SK-N-SH (cell line): ENCODE measurements around the gene DIS3L2. TPM values are rescaled to one million over a fixed set of nuclear protein-coding genes. Genes with fewer than 3 reads are reported as not detected.
"Not testable (repeated sequence)": the region's sequence is repeated elsewhere in the genome, so short reads cannot be mapped to it uniquely, and the experiment has no call there.

Source experiments
- CTCF ChIA-PET: fragments of 300-600, 350-600 bp; formaldehyde crosslinking; extraction: SDS; loops from one replicate; lab custom pipeline; 2021; lab: Yijun Ruan, JAX
- POLR2A ChIA-PET: fragments of 350-600 bp; sonication (Branson Sonifier 250); formaldehyde crosslinking; extraction: SDS; loops from one replicate; lab custom pipeline; 2020; ENCODE audit warnings: antibody characterized with exemption, inconsistent platforms; lab: Yijun Ruan, JAX
- DNase-seq: peaks from one replicate; pipeline ENCODE4 v3.0.0; 2012
- H2AFZ ChIP-seq: fragments of 200-600 bp; sonication (generic); 2 replicates; pipeline ENCODE4 v1.8.1; 2016; ENCODE audit warnings: antibody characterized with exemption, mild to moderate bottlenecking, low read depth
- H3F3A ChIP-seq: fragments of 200-600 bp; sonication (generic); replicated peaks from 2 replicates; pipeline ENCODE3; 2016; ENCODE audit warnings: antibody characterized with exemption, mild to moderate bottlenecking; ENCODE audit not compliant: insufficient read depth
- H3K27ac ChIP-seq, 2 experiments: fragments of 200-500 bp in 1 of 2; fragments of 200-600 bp in 1 of 2; sonication (Bioruptor generic) in 1 of 2; sonication (generic), shearing (Covaris generic) in 1 of 2; 2 replicates each; pipeline versions ENCODE4 v1.5.1 to v1.6.1; 2014 to 2016; ENCODE audit warnings: low read depth in 2 of 2, inconsistent platforms in 1 of 2, low read length in 1 of 2, mild to moderate bottlenecking in 1 of 2, mixed read lengths in 1 of 2
- H3K27me3 ChIP-seq: fragments of 200-600 bp; sonication (generic), shearing (Covaris generic); 2 replicates; pipeline ENCODE4 v1.6.1; 2016; ENCODE audit warnings: mixed run types; ENCODE audit not compliant: insufficient read depth
- H3K36me3 ChIP-seq, 2 experiments: fragments of 200-500 bp in 1 of 2; fragments of 200-600 bp in 1 of 2; sonication (Bioruptor generic) in 1 of 2; sonication (generic) in 1 of 2; replicated peaks in 1 of 2; 2 replicates each; pipeline versions ENCODE3 to v1.5.1; 2014 to 2016; ENCODE audit warnings: low read length in 1 of 2, mild to moderate bottlenecking in 1 of 2; ENCODE audit not compliant: insufficient read depth in 2 of 2, control insufficient read depth in 1 of 2
- H3K4me1 ChIP-seq, 2 experiments: fragments of 200-500 bp in 1 of 2; fragments of 200-600 bp in 1 of 2; sonication (Bioruptor generic) in 1 of 2; sonication (generic), shearing (Covaris generic) in 1 of 2; 2 replicates each; pipeline versions ENCODE4 v1.5.1 to v1.6.1; 2014 to 2016; ENCODE audit warnings: low read depth in 1 of 2, low read length in 1 of 2, mixed run types in 1 of 2; ENCODE audit not compliant: insufficient read depth in 2 of 2, control insufficient read depth in 1 of 2
- H3K4me2 ChIP-seq: fragments of 200-600 bp; sonication (generic), shearing (Covaris generic); 2 replicates; pipeline ENCODE4 v1.6.1; 2017; ENCODE audit warnings: mixed run types
- H3K4me3 ChIP-seq, 2 experiments: fragments of 200-500 bp in 1 of 2; fragments of 200-600 bp in 1 of 2; sonication (Bioruptor generic) in 1 of 2; sonication (generic), shearing (Covaris generic) in 1 of 2; 2 replicates each; pipeline versions ENCODE4 v1.5.1 to v1.8.1; 2014 to 2016; ENCODE audit warnings: low read depth in 2 of 2, inconsistent platforms in 1 of 2, low read length in 1 of 2, mild to moderate bottlenecking in 1 of 2, mixed read lengths in 1 of 2, moderate library complexity in 1 of 2
- H3K79me2 ChIP-seq: fragments of 200-600 bp; sonication (generic); 2 replicates; pipeline ENCODE4 v1.8.1; 2017; ENCODE audit warnings: mild to moderate bottlenecking; ENCODE audit not compliant: insufficient read depth
- H3K9ac ChIP-seq: fragments of 200-600 bp; sonication (generic); 2 replicates; pipeline ENCODE4 v1.6.1; 2017; ENCODE audit warnings: mixed run types
- H3K9me2 ChIP-seq: fragments of 200-600 bp; sonication (generic); 2 replicates; pipeline ENCODE4 v1.6.1; 2017; ENCODE audit warnings: mixed run types
- H3K9me3 ChIP-seq: fragments of 200-600 bp; sonication (generic); 2 replicates; pipeline ENCODE4 v1.6.1; 2017; ENCODE audit warnings: mixed run types, mild to moderate bottlenecking, moderate library complexity
- H4K20me1 ChIP-seq: fragments of 200-600 bp; sonication (generic); 2 replicates; pipeline ENCODE4 v1.6.1; 2017; ENCODE audit warnings: mild to moderate bottlenecking, mixed run types; ENCODE audit not compliant: insufficient read depth
- ELF1 ChIP-seq: IDR thresholded peaks from 2 replicates; pipeline ENCODE4 v1.4.0; 2012
- EZH2phosphoT487 ChIP-seq: fragments of 200-600 bp; sonication (generic); IDR thresholded peaks from 2 replicates; pipeline ENCODE4 v1.6.1; 2017; ENCODE audit warnings: low read depth, mixed run types, mild to moderate bottlenecking, antibody characterized with exemption, moderate library complexity, borderline replicate concordance
- FOSL2 ChIP-seq: IDR thresholded peaks from 2 replicates; pipeline ENCODE4 v1.4.0; 2012; ENCODE audit warnings: low read depth, mild to moderate bottlenecking, moderate library complexity, borderline replicate concordance
- MEF2A ChIP-seq: IDR thresholded peaks from 2 replicates; pipeline ENCODE4 v1.4.0; 2012; ENCODE audit warnings: low read depth, borderline replicate concordance
- MXI1 ChIP-seq: IDR thresholded peaks from 2 replicates; pipeline ENCODE4 v1.6.1; 2012; ENCODE audit warnings: mild to moderate bottlenecking, low read depth, low read length, improper control_type of control experiment
- TCF12 ChIP-seq: IDR thresholded peaks from 2 replicates; pipeline ENCODE4 v1.4.0; 2012
- TEAD4 ChIP-seq: IDR thresholded peaks from 2 replicates; pipeline ENCODE4 v1.4.0; 2012; ENCODE audit warnings: mild to moderate bottlenecking, borderline replicate concordance; ENCODE audit not compliant: insufficient read depth
- WGBS: methylation state at CpG from one replicate; pipeline ENCODE4 v1.1.6; 2017; ENCODE audit warnings: low lambda C conversion rate; 5-methylcytosine and 5-hydroxymethylcytosine counted together
- polyA plus RNA-seq, 3 experiments: library from polyadenylated mRNA; depleted of rRNA; stranded (reverse); fragments of >200 nt; gene quantifications; 2 replicates each; pipeline ENCODE4 v1.2.3, GENCODE V29; 2012
- TF ChIP-seq, protein P1 (sequence below): IDR thresholded peaks from 2 replicates; pipeline ENCODE4 v1.6.1; 2012; ENCODE audit warnings: mild to moderate bottlenecking, low read depth, low read length, moderate library complexity
- TF ChIP-seq, protein P2 (sequence below): IDR thresholded peaks from 2 replicates; pipeline ENCODE4 v1.4.0; 2012; ENCODE audit warnings: low read depth, borderline replicate concordance
- TF ChIP-seq, protein P3 (sequence below): fragments of 150-350 bp; IDR thresholded peaks from 2 replicates; pipeline ENCODE4 v1.6.1; 2017; ENCODE audit warnings: antibody characterized with exemption, low read length, low read depth, borderline replicate concordance

DIS3L2 gene
- polyA plus RNA-seq, 1 of the 3 experiments (the other 2 are of a cell fraction): 17.9 TPM

DNA sequence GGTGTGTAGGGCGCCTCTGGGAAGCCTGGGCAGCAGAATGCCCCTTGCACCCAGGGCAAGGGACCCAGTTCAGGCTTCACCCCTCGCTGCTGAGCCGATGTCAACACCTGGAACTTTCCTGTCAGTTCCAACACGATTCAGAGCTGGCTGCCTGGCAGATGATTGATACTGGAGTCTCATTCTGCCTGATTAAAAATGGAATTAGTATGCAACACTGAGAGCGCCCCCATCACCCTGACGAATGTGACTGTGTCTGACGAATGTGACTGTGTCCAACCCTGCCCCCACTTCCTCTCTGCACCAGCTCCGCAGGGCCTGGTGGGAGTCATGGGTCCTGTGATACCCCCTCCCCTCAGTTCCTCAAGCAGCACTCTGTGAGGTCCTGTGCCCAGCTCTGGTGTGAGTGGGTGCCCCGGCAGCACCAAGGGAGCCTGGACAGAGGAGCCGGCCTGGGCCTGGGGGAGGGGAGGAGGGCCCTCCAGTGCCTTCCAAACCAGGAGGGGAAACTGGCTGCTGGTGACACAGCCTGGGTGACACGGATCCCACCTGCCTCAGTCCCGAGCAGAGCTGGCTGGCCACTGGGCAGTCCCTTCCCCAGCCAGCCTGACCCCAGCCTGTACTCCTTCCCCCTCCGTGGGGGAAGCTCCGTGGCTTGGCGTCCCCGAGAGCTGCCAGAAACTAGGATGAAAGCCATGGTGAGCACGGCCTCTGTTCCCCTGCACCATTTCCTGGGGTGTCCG lies 375.6 kb downstream of the DIS3L2 start (continued):
- TF ChIP-seq, protein P1, sequence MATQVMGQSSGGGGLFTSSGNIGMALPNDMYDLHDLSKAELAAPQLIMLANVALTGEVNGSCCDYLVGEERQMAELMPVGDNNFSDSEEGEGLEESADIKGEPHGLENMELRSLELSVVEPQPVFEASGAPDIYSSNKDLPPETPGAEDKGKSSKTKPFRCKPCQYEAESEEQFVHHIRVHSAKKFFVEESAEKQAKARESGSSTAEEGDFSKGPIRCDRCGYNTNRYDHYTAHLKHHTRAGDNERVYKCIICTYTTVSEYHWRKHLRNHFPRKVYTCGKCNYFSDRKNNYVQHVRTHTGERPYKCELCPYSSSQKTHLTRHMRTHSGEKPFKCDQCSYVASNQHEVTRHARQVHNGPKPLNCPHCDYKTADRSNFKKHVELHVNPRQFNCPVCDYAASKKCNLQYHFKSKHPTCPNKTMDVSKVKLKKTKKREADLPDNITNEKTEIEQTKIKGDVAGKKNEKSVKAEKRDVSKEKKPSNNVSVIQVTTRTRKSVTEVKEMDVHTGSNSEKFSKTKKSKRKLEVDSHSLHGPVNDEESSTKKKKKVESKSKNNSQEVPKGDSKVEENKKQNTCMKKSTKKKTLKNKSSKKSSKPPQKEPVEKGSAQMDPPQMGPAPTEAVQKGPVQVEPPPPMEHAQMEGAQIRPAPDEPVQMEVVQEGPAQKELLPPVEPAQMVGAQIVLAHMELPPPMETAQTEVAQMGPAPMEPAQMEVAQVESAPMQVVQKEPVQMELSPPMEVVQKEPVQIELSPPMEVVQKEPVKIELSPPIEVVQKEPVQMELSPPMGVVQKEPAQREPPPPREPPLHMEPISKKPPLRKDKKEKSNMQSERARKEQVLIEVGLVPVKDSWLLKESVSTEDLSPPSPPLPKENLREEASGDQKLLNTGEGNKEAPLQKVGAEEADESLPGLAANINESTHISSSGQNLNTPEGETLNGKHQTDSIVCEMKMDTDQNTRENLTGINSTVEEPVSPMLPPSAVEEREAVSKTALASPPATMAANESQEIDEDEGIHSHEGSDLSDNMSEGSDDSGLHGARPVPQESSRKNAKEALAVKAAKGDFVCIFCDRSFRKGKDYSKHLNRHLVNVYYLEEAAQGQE: no peak

DNA sequence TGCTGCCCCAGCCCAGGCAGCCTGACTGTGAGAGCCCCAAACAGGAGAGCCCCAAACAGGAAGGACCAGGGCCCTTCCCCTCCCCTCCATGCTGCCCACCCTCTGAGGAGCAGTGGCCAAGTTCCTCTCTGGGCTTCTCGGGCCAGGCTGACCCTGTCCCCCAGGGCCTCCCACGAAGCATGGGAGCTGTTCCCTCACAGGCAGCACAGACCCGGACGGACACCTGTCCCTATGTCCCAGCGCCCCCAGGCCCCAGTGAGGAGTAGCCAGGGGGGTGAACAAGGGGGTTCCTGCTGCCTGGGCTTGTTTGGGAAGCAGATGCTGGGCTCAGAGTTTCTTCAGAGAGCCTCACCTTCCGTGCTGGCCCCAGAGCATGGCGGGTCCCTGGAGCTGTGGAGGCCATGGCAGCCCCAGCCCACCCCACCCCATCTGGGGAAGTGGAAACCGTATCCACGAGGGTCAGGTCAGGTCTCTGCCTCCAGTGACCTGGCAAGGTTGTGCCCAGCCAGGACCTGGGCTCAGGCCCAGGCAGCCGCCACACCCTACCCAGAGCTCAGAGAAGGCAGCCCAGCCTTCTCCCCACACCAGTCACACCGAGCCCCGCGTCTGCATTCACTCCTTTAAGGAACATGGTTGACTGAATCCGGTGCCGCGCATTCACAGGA lies 376.7 kb downstream of the DIS3L2 start:
- H3K4me1 ChIP-seq, H4K20me1 ChIP-seq, H3F3A ChIP-seq, H3K4me2 ChIP-seq, H3K27me3 ChIP-seq, H3K27ac ChIP-seq, H3K9ac ChIP-seq, H3K36me3 ChIP-seq, DNase-seq, POLR2A ChIA-PET, H2AFZ ChIP-seq, H3K9me2 ChIP-seq, H3K79me2 ChIP-seq, H3K9me3 ChIP-seq, H3K4me3 ChIP-seq: not testable (repeated sequence)
- 94% methylated on average over 3 of the region's 16 CpGs for whole genome bisulfite sequencing
- CTCF ChIA-PET: interaction anchor here (0.7 to 2.4 kb wide), 2 partner anchors 412 to 439 kb away, joined by 3 to 11 read pairs; partner anchors contain the start of gene NPPC

DNA sequence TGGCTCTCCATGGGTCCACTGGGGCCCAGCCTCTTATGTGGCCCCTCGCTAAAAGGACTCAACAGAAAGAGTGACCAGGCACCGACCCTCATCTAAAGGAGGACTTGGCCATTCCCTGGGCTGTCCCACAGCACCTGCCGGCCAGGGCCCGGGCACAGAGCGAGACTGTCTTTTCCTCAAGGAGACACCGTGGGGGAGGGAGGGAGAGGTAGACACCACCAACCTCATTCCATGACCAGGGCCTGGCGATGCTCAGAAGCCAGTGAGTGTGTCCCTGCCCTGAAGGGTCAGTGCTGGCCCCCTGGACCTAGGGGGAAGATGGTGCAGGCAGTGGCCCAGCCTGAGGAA lies 377.2 kb downstream of the DIS3L2 start:
- Histone ChIP-seq H3K9me2 (no peaks in the 10 kb centered on the region), H4K20me1 (no peaks in the 10 kb centered on the region), H3K36me3 (peaks cover 0 to 2% of the 10 kb centered on the region in 2 experiments), H3K9me3 (no peaks in the 10 kb centered on the region), H3K79me2 (no peaks in the 10 kb centered on the region), H3K4me3 (no peak overlapping the region), H3K4me2 (no peak overlapping the region), H3F3A (no peaks in the 10 kb centered on the region), H3K9ac (no peak overlapping the region), H3K27me3 (no peaks in the 10 kb centered on the region), H2AFZ (no peak overlapping the region), H3K27ac (no peak overlapping the region), H3K4me1 (no peaks in the 10 kb centered on the region)
- DNase-seq: no peak
- ChIA-PET POLR2A (no interaction called here), CTCF (interaction anchor here (0.6 to 2.4 kb wide), 3 partner anchors 13 to 440 kb away, joined by 3 to 11 read pairs (median 3); partner anchors contain the start of gene NPPC)
- 92% methylated on average over 4 of the region's 7 CpGs for WGBS
- TF ChIP-seq MEF2A: no peak
- TF ChIP-seq MXI1: no peak
- TF ChIP-seq TEAD4: no peak
- no peak for TF ChIP-seq TCF12
- TF ChIP-seq FOSL2: no peak
- TF ChIP-seq, protein P2, sequence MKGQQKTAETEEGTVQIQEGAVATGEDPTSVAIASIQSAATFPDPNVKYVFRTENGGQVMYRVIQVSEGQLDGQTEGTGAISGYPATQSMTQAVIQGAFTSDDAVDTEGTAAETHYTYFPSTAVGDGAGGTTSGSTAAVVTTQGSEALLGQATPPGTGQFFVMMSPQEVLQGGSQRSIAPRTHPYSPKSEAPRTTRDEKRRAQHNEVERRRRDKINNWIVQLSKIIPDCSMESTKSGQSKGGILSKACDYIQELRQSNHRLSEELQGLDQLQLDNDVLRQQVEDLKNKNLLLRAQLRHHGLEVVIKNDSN: no peak
- TF ChIP-seq ELF1: no peak
- TF ChIP-seq, protein P3, sequence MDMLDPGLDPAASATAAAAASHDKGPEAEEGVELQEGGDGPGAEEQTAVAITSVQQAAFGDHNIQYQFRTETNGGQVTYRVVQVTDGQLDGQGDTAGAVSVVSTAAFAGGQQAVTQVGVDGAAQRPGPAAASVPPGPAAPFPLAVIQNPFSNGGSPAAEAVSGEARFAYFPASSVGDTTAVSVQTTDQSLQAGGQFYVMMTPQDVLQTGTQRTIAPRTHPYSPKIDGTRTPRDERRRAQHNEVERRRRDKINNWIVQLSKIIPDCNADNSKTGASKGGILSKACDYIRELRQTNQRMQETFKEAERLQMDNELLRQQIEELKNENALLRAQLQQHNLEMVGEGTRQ: no peak
- no peak for TF ChIP-seq EZH2phosphoT487
